Measurements from ENCODE around the gene LRRC36.

LRRC36 gene

DNA sequence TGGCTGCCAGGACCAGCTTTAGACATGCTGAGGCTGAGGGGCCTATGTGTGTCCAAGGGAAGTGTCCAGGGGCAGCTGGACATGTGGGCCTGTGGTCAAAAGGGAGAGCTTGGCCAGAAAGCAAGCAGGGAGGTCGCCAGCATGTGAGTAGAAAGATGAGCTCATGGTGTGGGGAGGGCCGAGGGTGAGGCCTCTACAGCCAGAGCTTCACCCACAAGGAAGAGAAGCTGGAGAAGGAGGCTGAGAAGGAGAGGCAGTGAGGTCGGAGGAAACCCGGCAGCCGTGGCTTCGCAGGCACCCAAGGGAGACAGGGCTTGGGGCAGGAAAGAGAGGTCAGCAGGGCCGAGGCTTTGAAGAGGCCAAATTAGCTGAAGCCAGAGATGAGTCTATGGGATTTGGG is 100.3 kb downstream of the LRRC36 start:
- no peak for DNase-seq (ENCODE audit: low read depth)

DNA sequence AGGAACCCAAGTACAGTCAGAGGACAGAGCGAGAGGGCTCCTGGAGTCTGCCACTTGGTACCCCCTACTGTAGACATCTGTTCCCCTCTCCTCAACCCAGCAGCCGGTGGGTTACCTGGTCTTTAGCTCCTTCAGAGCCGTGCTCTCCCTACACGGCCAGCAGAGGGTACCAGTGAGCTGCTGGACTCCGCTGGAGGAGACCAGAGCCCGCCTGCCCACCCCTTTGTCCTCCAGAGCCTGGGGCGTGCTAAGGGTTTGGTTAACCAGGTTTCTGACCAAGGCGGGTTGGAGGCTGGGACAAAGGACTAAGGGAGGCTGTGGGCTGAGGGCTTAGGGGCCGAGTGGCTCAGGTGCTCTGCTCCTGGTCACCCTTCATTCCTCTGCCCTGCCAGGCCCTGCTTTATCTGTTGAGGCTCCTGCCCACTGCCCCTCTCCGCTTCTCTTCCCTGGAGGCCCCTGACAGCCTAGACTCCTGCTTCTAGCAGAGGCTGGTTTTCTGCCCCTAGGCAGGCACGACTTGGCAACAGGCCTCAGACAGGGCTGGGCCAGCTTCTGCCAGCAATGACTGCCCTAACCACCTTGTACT is 101.6 kb downstream of the LRRC36 start:
- DNase-seq (ENCODE audit: low read depth), result peak; percentile 39

DNA sequence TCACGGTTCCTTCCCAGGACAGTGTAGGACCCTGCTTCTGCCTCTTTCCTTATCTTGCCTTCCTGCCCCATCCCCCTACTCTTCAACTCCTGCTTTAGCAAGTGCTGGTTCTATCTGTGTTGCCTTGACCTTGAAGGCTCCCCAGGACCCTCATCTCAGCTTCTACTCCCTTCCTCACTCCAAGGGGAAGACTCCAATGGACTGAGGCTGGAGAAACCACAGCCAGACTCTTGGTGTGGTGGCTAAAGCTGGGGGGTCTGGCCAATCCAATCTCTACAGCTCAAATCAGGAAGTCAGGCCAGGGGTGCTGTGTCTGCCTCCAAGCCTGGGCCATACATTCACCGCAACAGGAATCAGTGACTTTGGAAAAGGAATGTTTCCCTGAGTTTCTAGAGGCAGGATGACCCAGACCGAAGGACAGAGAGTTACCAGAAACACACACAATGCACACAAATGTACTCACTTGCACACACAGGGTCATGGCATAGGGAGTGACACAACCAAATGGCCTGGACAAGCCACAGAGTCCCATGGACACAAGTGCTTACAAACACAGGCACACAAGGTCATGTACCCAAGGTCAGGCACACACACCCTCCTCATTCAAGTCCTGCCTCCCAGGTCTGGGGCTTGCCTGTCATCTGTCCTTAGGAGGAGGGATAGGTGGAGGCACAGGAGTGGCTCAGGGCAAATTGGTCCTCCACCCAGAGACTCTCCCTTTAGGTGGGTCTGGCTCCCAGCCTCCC is 102.6 kb downstream of the LRRC36 start:
- no peak for DNase-seq (ENCODE audit: low read depth)

- no peak for DNase-seq (ENCODE audit: low read depth)
Observed at GRCh38 chr16:67429799-67430503, 103.3 kb downstream of the LRRC36 start.

DNA sequence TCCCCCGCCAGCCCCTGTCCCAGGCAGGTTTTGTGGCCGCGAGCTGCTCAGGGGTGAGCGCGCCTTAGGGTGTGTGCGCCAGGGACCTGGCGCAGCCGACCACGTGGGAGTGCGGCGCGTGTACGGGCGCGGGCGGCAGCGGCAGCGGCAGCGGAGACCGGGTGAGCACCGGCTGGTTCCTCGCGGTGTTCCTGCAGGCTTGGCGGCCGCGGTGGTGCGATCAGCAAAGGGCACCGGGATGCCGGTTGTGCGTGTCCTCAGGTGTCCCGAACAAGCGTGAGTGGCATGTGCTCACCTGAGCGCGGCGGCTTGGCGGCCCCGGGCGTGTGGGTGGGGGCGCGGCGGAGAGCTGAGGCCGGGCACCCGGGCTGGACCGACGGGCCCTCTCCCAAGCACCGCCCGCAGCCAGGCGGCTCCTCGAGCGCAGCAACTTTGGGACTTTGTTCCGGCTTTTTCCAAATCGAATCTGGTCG is 103.9 kb downstream of the LRRC36 start:
- no peak for DNase-seq (ENCODE audit: low read depth)

DNA sequence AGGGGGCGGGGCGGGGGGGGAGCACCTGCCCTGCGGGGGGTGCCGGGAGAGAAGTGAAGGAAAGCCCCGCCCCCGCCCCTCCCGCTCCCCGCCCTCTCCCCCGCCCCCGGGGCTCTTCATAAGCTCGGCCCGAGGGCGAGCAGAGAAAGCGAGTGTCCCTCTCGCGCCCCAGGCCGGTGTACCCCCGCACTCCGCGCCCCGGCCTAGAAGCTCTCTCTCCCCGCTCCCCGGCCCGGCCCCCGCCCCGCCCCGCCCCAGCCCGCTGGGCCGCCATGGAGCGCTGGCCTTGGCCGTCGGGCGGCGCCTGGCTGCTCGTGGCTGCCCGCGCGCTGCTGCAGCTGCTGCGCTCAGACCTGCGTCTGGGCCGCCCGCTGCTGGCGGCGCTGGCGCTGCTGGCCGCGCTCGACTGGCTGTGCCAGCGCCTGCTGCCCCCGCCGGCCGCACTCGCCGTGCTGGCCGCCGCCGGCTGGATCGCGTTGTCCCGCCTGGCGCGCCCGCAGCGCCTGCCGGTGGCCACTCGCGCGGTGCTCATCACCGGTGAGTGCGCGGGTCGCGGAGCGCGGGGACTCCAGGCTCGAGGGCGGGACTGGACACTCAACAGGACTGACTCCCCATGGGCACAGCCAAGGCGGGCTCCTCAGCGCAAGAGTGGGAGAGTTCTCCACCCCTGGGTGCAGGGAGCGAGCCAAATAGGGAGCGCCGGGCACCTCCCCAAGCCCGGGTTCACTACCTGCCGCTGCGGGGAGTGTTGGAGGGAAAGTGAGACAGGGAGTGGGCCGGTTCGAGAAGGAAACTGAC is 104.6 kb downstream of the LRRC36 start, which contains the start of gene HSD11B2:
Gene HSD11B2 (plus strand): TSS at position 145 of the 798 bp plus-strand sequence. CDS start 128 bp downstream, at position 273.
- no peak for DNase-seq (ENCODE audit: low read depth)

DNA sequence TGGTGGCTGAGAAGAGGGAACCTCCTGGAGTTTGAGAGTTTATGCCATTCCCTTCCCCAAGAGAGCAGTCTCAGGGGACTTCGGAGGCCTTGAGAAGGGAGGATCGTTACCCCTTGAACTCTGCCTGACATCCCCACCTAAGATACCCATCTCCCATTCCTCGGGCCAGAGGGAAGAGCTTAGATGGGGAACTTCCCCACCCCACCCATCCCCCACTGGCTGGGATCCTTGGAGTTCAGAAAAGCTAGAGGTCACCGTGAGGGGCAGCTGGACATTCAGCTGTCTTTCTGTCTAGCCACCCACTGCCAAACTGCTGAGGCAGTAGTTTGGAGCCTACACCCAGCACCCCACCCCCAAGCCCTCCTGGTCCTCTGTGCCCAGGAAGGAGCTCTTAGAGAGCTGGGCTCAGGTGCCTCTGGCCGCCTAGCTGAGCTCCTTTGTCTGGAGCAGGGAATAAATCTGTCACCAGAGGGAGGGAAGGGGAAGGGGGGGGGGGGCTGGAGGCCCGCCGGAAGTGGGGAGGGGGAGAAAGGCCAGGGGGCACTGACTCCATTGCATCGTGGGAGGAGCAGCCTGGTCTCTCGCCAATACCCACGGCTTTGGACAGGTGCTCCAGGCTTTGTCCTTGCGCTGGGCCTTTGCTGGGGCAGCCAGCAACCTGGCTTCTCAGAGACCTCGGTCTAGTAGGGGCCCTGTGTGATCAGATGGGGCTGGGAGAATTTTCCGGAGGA is 105.3 kb downstream of the LRRC36 start:
- DNase-seq (ENCODE audit: low read depth), result no peak

GRCh38 chr16:67432506-67432890 is 105.9 kb downstream of the LRRC36 start:
- DNase-seq (ENCODE audit: low read depth), result no peak

GRCh38 chr16:67433131-67433719 is 106.6 kb downstream of the LRRC36 start:
- no peak for DNase-seq (ENCODE audit: low read depth)

Data from stimulated activated CD4-positive, alpha-beta T cell treated with anti-CD3 and anti-CD28 coated beads, Interleukin-2, amount 100 ng/mL, for 4 hours (primary cell).